Measurements from ENCODE around the gene SAMD14.

GRCh38 chr17:50177476-50177875 lies 47.5 kb upstream of the SAMD14 start:
- TF ChIP-seq CTCF (conservative IDR thresholded peaks at IDR 0.05 in 1 of 2, IDR thresholded peaks at IDR 0.05 in 1 of 2; ENCODE audit: low read depth in 1 of 2, low read length in 2 of 2): no peak
- no peak for TF ChIP-seq EZH2 (IDR thresholded peaks at IDR 0.05; ENCODE audit: low read length, missing control alignments)
